Pancreas (tissue), 10 donors: ENCODE results near the gene PIGN. TPM values are rescaled to one million over a fixed set of nuclear protein-coding genes. Genes with fewer than 3 reads are reported as not detected.

Experiments
- ATAC-seq, 4 donors: fragments of 200-7000 bp; cut with Tn5 transposase; one replicate each; pipeline versions ENCODE4 v1.8.0 to v1.9.1; 2020; ENCODE audit warnings: mild to moderate bottlenecking in 4 of 4, moderate library complexity in 4 of 4
- DNase-seq, 6 donors: peaks; one replicate each; pipeline ENCODE4 v3.0.0-alpha.2; 2020
- FAIRE-seq: peaks from 2 replicates; lab custom pipeline; 2012; peaks lifted over from hg19 to GRCh38; lab: Jason Lieb, UNC
- H3K27ac ChIP-seq, 4 donors: fragments of 200-600 bp; sonication (generic); 1 replicate in 3 of 4; 2 replicates in 1 of 4; pipeline versions ENCODE4 v1.5.0 to v1.8.0; 2020
- H3K27me3 ChIP-seq, 4 donors: fragments of 200-600 bp; one replicate each; pipeline ENCODE4 v1.8.0; 2021
- H3K36me3 ChIP-seq, 3 donors: fragments of 200-600 bp; sonication (generic) in 1 of 3; one replicate each; pipeline versions ENCODE4 v1.5.0 to v1.8.0; 2020 to 2021
- H3K4me1 ChIP-seq, 3 donors: fragments of 200-600 bp; one replicate each; pipeline ENCODE4 v1.8.0; 2021
- H3K4me3 ChIP-seq, 4 donors: fragments of 200-600 bp; sonication (generic) in 2 of 4; one replicate each; pipeline versions ENCODE4 v1.5.0 to v1.8.0; 2020 to 2021
- H3K9me3 ChIP-seq, 4 donors: fragments of 200-600 bp; one replicate each; pipeline ENCODE4 v1.8.0; 2021
- WGBS, 2 donors: extraction: QIAGEN DNeasy Blood & Tissue Kit; methylation state at CpG; one replicate each; pipeline ENCODE4 v1.1.7; 2013; 5-methylcytosine and 5-hydroxymethylcytosine counted together
- intact Hi-C, 3 donors: fragments of 100-400 bp; cut with DNase I; formaldehyde crosslinking; loops; one replicate each; pipeline versions ENCODE4 v1.11.1 to v1.14.2; 2022
- polyA plus RNA-seq, 2 donors: library from polyadenylated mRNA; stranded (reverse); fragments of 200-250 nt; gene quantifications; one replicate each; pipeline ENCODE4 v1.2.3, GENCODE V29; 2013
- total RNA-seq, 6 donors: library from RNA; stranded (reverse); fragmentation: NEBNext Ultra II Directional in 4 of 6; extraction: Animal tissue kit (Norgen Biotek cat#: 25700) in 4 of 6; gene quantifications; one replicate each; pipeline versions ENCODE4 v1.2.1 to v1.2.4, GENCODE V29; 2021 to 2023
- TF ChIP-seq, protein P1 (sequence below), 4 donors: fragments of 200-600 bp; sonication (generic) in 3 of 4; IDR thresholded peaks; one replicate each; pipeline versions ENCODE4 v1.5.0 to v1.8.0; 2021; ENCODE audit warnings: antibody characterized with exemption in 4 of 4
- donor health status: healthy with polysubstance abuse.
- donor health status: DM: no; HTN: no; CAD: no; lungs with moderate emphysema.
- donor health status: DM: no; HTN: no; CAD: no.
- donor health status: control.
- donor health status: control.
- donor health status: Bipolar disorder and iron deficiency.
- donor health status: DM: yes; HTN: yes; CAD: no.
- donor health status: DM: no; HTN: no; CAD: no.
- donor health status: DM: no; HTN: no; CAD: no.
- donor health status: DM: yes; HTN: yes; CAD: no.

The PIGN gene
- total and polyA plus RNA-seq, 8 donors = 3.1 to 23.1 (median 17.1) TPM

DNA sequence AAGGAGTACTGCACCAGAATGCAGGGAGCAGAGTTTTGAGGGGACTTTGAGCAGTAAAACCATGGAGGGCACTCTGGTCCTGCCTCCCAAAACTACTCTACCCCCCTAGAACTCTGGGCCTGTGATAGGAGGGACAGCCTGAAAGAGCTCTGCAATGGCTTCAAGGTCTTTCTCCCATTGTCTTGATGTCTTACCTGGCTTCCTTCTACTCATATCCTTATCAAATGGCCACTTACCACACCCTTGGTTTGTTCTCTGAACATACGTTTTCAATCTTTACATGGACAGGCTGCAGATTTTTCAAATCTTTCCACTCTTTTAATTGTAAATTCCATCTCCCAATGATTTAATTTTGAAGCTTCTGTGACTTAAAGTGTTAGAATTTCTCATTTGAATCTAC is 27.9 kb upstream of the PIGN start:
- intact Hi-C loops = no loop called here

DNA sequence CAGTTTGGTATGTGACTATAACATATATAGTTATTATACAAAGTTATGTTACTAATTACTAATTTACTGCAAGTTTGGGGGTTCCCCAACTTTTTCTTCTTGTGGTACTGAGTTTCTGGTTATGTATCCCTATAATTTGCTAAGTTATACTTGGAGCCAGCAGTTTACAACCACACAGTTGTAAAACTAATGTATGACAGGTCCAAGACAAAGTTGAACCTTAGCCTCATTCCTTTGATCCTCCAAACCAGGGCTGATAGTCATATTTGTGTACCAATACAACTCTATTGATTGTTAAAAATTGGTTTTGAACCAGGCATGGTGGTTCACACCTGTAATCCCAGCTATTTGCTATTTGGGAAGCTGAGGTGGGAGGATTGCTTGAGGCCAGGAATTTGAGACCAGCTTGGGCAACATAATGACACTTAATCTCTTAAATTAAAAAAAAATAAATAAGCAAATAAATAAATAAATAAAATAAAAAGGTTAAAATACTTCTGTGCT is 24.5 kb upstream of the PIGN start:
- no peak for DNase-seq
- H3K4me3 ChIP-seq = no peak overlapping the region
- H3K36me3 ChIP-seq = no peaks in the 10 kb centered on the region
- ATAC-seq = no peak
- no peaks in the 10 kb centered on the region for H3K4me1 ChIP-seq
- H3K27me3 ChIP-seq = no peaks in the 10 kb centered on the region
- no peaks in the 10 kb centered on the region for H3K9me3 ChIP-seq
- H3K27ac ChIP-seq = no peak overlapping the region
- no peak for FAIRE-seq
- intact Hi-C loops = no loop called here
- TF ChIP-seq, protein P1, sequence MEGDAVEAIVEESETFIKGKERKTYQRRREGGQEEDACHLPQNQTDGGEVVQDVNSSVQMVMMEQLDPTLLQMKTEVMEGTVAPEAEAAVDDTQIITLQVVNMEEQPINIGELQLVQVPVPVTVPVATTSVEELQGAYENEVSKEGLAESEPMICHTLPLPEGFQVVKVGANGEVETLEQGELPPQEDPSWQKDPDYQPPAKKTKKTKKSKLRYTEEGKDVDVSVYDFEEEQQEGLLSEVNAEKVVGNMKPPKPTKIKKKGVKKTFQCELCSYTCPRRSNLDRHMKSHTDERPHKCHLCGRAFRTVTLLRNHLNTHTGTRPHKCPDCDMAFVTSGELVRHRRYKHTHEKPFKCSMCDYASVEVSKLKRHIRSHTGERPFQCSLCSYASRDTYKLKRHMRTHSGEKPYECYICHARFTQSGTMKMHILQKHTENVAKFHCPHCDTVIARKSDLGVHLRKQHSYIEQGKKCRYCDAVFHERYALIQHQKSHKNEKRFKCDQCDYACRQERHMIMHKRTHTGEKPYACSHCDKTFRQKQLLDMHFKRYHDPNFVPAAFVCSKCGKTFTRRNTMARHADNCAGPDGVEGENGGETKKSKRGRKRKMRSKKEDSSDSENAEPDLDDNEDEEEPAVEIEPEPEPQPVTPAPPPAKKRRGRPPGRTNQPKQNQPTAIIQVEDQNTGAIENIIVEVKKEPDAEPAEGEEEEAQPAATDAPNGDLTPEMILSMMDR (IDR thresholded peaks at IDR 0.05) = no peak

More for the DNA sequence above, 27.9 kb upstream of the PIGN start:
- ATAC-seq = no peak
- Histone ChIP-seq H3K27me3 (no peaks in the 10 kb centered on the region), H3K9me3 (no peaks in the 10 kb centered on the region), H3K4me1 (no peaks in the 10 kb centered on the region), H3K36me3 (no peaks in the 10 kb centered on the region), H3K4me3 (no peak overlapping the region), H3K27ac (no peak overlapping the region)
- DNase-seq = no peak
- no peak for FAIRE-seq
- TF ChIP-seq, protein P1 (IDR thresholded peaks at IDR 0.05) = no peak
- 59 to 68% methylated on average over 1 of the region's 1 CpG for WGBS, 2 donors

DNA sequence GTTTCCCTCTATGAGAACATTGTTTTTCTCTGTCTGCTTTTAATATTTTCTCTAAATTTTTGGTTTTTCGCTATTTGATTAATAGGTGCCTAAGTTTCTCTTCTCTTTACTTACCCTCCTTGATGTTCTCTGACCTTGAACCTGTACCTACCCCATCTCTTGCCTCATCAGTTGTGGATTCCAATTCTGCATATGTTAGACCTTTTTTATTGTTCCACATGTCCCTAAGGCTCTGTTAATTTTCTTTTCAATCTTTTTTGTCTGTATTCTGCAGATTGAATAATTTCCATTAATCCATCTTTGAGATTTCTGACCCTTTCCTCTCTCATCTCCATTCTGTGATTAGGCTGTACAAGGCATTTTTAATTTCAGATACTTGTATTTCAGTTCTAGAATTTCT is 23.3 kb upstream of the PIGN start:
- no peaks in the 10 kb centered on the region for H3K9me3 ChIP-seq
- WGBS, 2 donors = 96 to 100% methylated on average over 1 of the region's 1 CpG
- H3K36me3 ChIP-seq = no peaks in the 10 kb centered on the region
- no peaks in the 10 kb centered on the region for H3K27me3 ChIP-seq
- no peak overlapping the region for H3K27ac ChIP-seq
- TF ChIP-seq, protein P1 (IDR thresholded peaks at IDR 0.05) = no peak
- H3K4me3 ChIP-seq = no peak overlapping the region
- no peaks in the 10 kb centered on the region for H3K4me1 ChIP-seq
- ATAC-seq (no peak), DNase-seq (no peak), FAIRE-seq (no peak)
- intact Hi-C loops = no loop called here

DNA sequence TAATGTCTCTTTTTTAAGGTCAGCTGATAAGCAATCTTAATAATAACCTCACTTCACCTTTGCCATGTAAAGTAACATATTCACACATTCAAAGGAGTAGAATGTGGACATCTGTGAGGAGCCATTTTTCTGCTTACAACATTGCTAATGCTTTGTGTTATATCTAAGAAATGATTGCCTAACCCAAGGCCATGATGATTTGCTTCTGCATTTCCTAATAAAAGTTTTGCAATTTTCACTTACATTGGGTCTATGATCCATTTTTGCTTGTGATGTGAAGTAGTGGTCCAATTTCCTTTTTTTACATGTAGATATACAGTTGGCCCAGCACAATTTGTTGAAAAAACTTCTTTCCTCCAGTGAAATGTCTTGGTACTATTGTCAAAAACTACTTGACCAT is 22.2 kb upstream of the PIGN start:
- no peak overlapping the region for H3K27ac ChIP-seq
- no peaks in the 10 kb centered on the region for H3K4me1 ChIP-seq
- no peaks in the 10 kb centered on the region for H3K9me3 ChIP-seq
- TF ChIP-seq, protein P1 (IDR thresholded peaks at IDR 0.05) = no peak
- FAIRE-seq (no peak), ATAC-seq (no peak), DNase-seq (no peak)
- intact Hi-C loops = no loop called here
- no peaks in the 10 kb centered on the region for H3K27me3 ChIP-seq
- no peak overlapping the region for H3K4me3 ChIP-seq
- H3K36me3 ChIP-seq = no peaks in the 10 kb centered on the region

DNA sequence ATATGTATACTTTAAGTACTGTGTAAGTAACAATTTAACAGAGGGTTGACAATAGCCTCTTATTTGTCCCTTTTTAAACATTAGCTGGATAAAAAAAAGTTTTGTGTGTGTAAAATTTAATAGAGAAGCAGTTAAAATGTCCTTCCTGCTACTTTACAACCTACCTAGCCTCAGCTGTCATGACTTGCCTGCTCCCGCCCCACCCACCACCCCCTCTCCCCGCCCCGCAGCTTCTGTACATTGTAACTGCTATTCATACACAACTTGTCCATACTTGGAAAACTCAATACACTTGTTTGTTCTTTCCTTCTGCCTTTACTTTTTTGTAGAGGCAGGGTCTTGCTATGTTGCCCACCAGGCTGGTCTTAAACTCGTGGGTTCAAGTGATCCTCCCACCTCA is 19.7 kb upstream of the PIGN start:
- no peaks in the 10 kb centered on the region for H3K36me3 ChIP-seq
- no peaks in the 10 kb centered on the region for H3K27me3 ChIP-seq
- no peak overlapping the region for H3K27ac ChIP-seq
- DNase-seq (no peak), FAIRE-seq (no peak), ATAC-seq (no peak)
- intact Hi-C loops = no loop called here
- no peaks in the 10 kb centered on the region for H3K9me3 ChIP-seq
- H3K4me1 ChIP-seq = peaks cover 0 to 9% (median 8%) of the 10 kb centered on the region in 3 donors
- TF ChIP-seq, protein P1 (IDR thresholded peaks at IDR 0.05) = no peak
- WGBS, 2 donors = 89 to 94% methylated on average over 4 of the region's 4 CpGs
- H3K4me3 ChIP-seq = no peak overlapping the region
